Fibroblast of pulmonary artery (primary cell): Measurements from ENCODE around the gene PTP4A2.

Source experiments
- DNase-seq: peaks from one replicate; pipeline ENCODE4 v3.0.0-alpha.2; 2010; ENCODE audit warnings: low read depth
- H3K4me3 ChIP-seq: replicated peaks from 2 replicates; pipeline ENCODE4 v1.5.1; 2011; ENCODE audit warnings: low read depth, mild to moderate bottlenecking, control low read depth, low read length, moderate library complexity
- CTCF ChIP-seq: IDR thresholded peaks from 2 replicates; pipeline ENCODE4 v1.5.1; 2011; ENCODE audit warnings: mild to moderate bottlenecking, control low read depth, low read length, inconsistent platforms; ENCODE audit errors: missing control alignments

Gene PTP4A2

GRCh38 chr1:31881688-31882000 is 56.5 kb downstream of the PTP4A2 start:
- no peak overlapping the region for H3K4me3 ChIP-seq
- no peak for DNase-seq
- TF ChIP-seq CTCF, result no peak

- TF ChIP-seq CTCF, result no peak
- H3K4me3 ChIP-seq, result no peak overlapping the region
- DNase-seq, result no peak
Measured at GRCh38 chr1:31880957-31881687, 57.0 kb downstream of the PTP4A2 start.

GRCh38 chr1:31879981-31880608 is 58.1 kb downstream of the PTP4A2 start:
- DNase-seq, result no peak
- no peak for TF ChIP-seq CTCF
- no peak overlapping the region for H3K4me3 ChIP-seq

GRCh38 chr1:31878058-31878457 is 60.1 kb downstream of the PTP4A2 start:
- peak; percentile 20 for DNase-seq
- H3K4me3 ChIP-seq, result no peak overlapping the region
- TF ChIP-seq CTCF, result no peak

- no peak overlapping the region for H3K4me3 ChIP-seq
- no peak for TF ChIP-seq CTCF
- DNase-seq, result no peak
Measured at GRCh38 chr1:31877544-31877943, 60.6 kb downstream of the PTP4A2 start.

GRCh38 chr1:31875636-31876236 is 62.4 kb downstream of the PTP4A2 start:
- H3K4me3 ChIP-seq, result no peak overlapping the region
- DNase-seq, result no peak
- TF ChIP-seq CTCF, result no peak

GRCh38 chr1:31874942-31875341 is 63.2 kb downstream of the PTP4A2 start:
- no peak overlapping the region for H3K4me3 ChIP-seq
- TF ChIP-seq CTCF, result no peak
- no peak for DNase-seq
